ENCODE data around the gene FRZB.

The FRZB gene

GRCh38 chr2:182824767-182825158 lies 41.7 kb downstream of the FRZB start:
- TF ChIP-seq, protein P1, sequence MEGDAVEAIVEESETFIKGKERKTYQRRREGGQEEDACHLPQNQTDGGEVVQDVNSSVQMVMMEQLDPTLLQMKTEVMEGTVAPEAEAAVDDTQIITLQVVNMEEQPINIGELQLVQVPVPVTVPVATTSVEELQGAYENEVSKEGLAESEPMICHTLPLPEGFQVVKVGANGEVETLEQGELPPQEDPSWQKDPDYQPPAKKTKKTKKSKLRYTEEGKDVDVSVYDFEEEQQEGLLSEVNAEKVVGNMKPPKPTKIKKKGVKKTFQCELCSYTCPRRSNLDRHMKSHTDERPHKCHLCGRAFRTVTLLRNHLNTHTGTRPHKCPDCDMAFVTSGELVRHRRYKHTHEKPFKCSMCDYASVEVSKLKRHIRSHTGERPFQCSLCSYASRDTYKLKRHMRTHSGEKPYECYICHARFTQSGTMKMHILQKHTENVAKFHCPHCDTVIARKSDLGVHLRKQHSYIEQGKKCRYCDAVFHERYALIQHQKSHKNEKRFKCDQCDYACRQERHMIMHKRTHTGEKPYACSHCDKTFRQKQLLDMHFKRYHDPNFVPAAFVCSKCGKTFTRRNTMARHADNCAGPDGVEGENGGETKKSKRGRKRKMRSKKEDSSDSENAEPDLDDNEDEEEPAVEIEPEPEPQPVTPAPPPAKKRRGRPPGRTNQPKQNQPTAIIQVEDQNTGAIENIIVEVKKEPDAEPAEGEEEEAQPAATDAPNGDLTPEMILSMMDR (conservative IDR thresholded peaks at IDR 0.05), result no peak
- no peak overlapping the region for H3K27ac ChIP-seq

- H3K27ac ChIP-seq, result no peak overlapping the region
- TF ChIP-seq, protein P1 (conservative IDR thresholded peaks at IDR 0.05), result no peak
These were observed 42.2 kb downstream of the FRZB start for GRCh38 chr2:182824056-182824766.

DNA sequence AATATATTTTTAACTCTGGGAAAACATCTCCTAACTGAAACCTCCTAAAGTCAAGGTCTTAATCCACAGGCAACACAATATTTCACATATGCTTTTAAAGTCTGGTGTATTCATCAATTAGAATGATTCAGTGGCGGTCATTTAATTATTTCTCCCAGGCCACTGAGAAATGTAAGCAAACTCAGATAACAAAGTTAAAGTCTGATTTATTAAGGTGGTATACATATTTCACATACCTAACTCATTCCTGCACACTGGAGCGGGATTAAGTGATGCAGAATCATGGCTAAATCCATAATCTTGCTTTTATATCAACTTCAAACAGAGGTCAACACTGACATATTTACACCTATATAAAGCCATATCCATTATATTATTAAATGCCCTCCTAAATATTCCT lies 43.7 kb downstream of the FRZB start:
- H3K27ac ChIP-seq, result no peak overlapping the region
- TF ChIP-seq, protein P1 (conservative IDR thresholded peaks at IDR 0.05), result no peak

GRCh38 chr2:182821182-182821581 lies 45.3 kb downstream of the FRZB start:
- H3K27ac ChIP-seq, result no peak overlapping the region
- TF ChIP-seq, protein P1 (conservative IDR thresholded peaks at IDR 0.05), result no peak

- TF ChIP-seq, protein P1 (conservative IDR thresholded peaks at IDR 0.05), result no peak
- no peak overlapping the region for H3K27ac ChIP-seq
These were observed 47.0 kb downstream of the FRZB start for GRCh38 chr2:182819412-182819811.

- no peak overlapping the region for H3K27ac ChIP-seq
- TF ChIP-seq, protein P1 (conservative IDR thresholded peaks at IDR 0.05), result no peak
These were observed 47.5 kb downstream of the FRZB start for GRCh38 chr2:182818925-182819324.

GRCh38 chr2:182818501-182818900 lies 47.9 kb downstream of the FRZB start:
- TF ChIP-seq, protein P1 (conservative IDR thresholded peaks at IDR 0.05), result no peak
- H3K27ac ChIP-seq, result no peak overlapping the region

Measured in VCaP (cell line).